Renal cortical epithelial cell (primary cell): ENCODE data around the gene RASGRF2. TPM values are rescaled to one million over a fixed set of nuclear protein-coding genes. Genes with fewer than 3 reads are reported as not detected.
A peak's percentile ranks its signal among the peaks of the same experiment; 100 is the strongest.

Source experiments
- DNase-seq: peaks from one replicate; pipeline ENCODE4 v3.0.0-alpha.2; 2011; ENCODE audit warnings: low read depth
- total RNA-seq: library from RNA; depleted of rRNA; stranded (reverse); fragments of >200 nt; gene quantifications from 2 replicates; pipeline ENCODE4 v1.2.3, GENCODE V29; 2014

Gene RASGRF2
- total RNA-seq, 1 donor from 2014 or later: 34.2 TPM

GRCh38 chr5:81205058-81205457 is 244.9 kb downstream of the RASGRF2 start:
- DNase-seq: no peak

DNA sequence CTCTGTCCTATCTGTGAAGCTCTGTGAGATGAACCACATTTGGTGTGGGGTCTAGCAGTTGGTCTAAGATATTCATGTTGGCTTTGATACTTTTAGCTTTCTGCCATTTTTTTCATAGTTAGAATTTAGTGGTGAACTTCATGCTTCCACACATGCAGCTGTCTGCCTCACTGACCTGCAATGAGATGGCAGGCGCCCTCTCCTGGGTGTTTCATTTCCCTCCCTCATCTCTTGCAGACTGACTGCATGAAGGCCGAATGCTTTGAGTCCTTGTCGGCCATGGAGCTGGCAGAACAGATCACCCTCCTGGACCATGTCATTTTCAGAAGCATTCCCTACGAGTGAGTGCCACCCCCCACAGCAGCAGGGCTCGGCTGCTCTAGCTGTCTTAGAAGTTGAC is 246.8 kb downstream of the RASGRF2 start:
- peak; percentile 8 for DNase-seq

DNA sequence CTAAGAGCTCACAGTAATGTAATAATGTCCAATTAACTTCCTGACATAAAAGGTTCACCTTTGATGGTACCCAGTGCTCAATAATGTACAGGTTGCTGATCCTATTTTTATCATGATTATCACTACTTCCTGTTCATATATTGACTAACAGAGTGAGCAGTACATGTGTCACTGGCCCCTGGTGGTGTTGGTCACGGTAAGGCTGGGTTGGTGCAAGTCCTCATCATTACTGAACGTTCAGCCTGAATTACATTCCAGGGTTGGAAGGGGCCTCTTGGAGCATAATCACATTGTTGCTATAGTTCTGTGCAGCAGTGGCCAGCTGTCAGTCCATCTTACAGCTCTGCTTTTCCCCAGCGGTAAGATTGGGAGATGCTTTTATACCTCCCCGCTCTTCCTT is 248.7 kb downstream of the RASGRF2 start:
- DNase-seq: no peak

DNA sequence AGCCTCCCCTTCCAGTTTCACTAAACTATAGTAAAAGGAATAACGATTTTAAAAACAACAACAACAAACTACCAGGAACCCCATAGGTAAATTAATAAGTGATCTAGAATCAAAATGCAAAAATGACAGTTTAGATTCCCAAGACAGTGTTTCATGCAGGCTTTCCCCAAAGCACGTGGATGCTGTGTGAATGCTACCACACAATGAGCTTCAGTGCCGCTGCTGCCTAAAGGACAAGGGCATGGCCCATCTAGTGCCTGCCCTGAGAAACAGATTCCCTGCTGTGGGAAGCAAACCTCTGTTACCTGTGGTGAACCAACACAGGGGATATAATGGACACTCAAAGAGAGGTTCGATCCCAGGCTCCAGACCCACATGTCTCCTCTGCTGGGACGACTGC is 249.2 kb downstream of the RASGRF2 start:
- DNase-seq: no peak

DNA sequence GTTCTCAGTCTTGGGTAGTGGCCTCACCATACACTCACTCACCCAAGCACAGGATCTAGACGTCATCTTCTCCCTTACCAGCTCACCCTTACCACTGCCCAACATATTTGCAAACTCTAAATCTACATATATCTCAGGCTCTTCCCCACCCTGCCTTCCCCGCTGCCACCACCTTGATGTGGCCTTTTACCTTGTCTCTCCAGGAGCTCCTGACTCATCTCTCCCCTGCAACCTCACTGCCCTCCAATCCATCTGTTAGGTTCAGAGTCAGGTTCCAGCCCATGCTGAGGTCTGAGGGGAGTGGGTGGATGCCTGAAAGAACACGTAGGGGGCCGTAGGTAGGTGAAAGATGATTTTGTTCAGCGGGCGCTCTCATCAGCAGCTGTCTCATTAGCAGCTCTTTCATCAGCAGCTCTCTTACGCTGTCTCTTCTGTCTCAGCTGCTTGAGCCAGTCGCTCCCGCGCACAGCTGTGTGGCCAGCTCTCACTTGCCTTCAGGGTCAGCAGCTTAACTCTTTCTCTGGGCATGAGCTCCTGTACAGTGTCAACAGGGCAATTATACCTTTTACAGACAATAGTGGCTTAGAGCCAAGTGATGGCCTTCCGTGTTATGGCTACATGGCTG is 249.8 kb downstream of the RASGRF2 start:
- no peak for DNase-seq

- peak; percentile 81 for DNase-seq
Observed at GRCh38 chr5:81212211-81212751, 252.1 kb downstream of the RASGRF2 start.

- peak; percentile 25 for DNase-seq
Observed at GRCh38 chr5:81213070-81213469, 252.9 kb downstream of the RASGRF2 start.

- no peak for DNase-seq
Observed at GRCh38 chr5:81214848-81215247, 254.7 kb downstream of the RASGRF2 start.

GRCh38 chr5:81216152-81216551 is 256.0 kb downstream of the RASGRF2 start:
- DNase-seq: no peak

GRCh38 chr5:81219389-81219788 is 259.2 kb downstream of the RASGRF2 start:
- DNase-seq: no peak

DNA sequence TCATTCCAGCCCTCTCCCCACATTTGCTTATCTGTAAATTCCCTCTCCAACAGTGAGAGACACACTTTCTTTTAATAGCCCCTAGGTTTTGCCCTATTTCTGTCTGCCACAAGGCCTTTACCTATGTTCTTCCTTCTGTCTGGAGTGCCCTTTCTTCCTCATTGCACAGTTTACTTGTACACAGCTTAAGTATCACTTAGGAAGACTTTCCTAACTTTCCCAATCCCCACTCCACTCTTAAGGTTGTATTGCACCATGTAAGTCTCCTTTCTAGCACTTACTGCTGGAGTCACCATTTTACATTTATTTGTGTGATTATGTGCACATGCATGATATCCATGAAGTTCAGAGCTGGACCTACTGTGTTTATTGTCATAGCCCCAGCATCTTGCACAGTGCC is 262.1 kb downstream of the RASGRF2 start:
- DNase-seq: no peak

- no peak for DNase-seq
Observed at GRCh38 chr5:81225463-81225862, 265.3 kb downstream of the RASGRF2 start.

GRCh38 chr5:81226286-81226685 is 266.1 kb downstream of the RASGRF2 start:
- no peak for DNase-seq

DNA sequence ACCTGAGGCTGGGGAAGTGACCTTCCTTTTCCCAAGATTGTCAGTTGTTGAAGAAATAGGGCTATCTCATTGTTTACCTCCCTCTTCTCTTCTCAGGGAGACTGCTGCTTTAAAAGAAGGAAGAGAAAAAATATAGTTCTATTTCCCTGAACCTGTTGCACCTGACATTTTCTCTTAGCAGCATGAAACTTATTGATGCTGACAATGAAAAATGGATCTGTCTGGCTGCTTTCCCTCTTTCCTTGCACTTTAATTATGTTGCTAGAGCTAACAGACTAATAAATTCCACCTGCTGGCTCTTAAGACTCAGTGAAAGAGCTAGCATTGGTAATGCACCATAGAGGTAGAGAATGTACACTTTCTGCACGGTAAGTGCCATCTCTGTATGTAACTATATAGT is 266.8 kb downstream of the RASGRF2 start:
- DNase-seq: no peak

DNA sequence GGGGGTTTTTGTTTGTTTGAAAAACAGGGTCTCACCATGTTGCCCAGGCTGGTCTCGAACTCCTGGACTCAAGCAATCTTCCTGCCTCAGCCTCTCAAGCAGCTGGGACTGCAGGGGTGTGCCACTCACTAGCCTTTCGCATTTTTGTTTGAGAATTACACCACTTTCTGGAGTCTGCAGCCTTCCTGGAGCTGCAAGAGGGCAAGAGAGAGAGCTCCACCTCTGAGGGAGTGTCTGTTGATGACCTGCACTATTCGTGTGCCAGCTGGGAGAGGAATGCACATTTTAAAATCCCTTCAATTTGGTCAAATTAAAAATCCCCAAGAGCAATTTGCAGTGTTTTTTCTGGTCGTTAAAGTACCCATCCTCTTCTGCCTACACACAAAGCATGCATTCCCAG is 267.9 kb downstream of the RASGRF2 start:
- no peak for DNase-seq

- DNase-seq: no peak
Observed at GRCh38 chr5:81230416-81230815, 270.3 kb downstream of the RASGRF2 start.

DNA sequence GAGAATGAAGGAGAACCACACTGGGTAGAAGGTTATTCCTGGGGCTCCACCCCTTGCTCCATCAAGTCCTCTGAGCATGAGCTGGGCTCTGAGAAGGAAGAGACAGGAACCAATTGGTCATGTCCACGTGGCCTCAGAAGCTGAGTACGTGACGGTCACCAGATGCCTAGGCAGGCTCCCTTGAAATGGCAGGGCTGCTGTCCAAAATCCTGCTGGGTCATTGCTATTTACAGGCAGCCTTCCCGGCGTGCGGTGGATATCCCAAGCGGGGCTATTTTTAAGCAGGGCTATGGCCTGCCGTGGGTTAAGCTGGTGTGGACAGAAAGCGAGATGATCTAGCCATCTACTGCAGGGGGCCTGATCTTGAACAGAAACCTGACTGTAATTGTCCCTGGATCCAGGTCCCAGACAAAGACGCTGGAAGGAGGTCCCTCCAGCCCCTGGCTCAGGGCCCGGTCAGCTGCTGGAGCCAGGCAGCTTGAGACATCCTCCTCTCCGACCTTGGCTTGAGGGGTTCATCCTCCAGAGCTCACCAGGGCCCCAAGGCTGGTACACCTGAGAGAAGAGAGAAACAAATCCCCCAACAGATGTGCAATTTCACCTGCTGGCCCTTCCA is 272.4 kb downstream of the RASGRF2 start:
- no peak for DNase-seq

DNA sequence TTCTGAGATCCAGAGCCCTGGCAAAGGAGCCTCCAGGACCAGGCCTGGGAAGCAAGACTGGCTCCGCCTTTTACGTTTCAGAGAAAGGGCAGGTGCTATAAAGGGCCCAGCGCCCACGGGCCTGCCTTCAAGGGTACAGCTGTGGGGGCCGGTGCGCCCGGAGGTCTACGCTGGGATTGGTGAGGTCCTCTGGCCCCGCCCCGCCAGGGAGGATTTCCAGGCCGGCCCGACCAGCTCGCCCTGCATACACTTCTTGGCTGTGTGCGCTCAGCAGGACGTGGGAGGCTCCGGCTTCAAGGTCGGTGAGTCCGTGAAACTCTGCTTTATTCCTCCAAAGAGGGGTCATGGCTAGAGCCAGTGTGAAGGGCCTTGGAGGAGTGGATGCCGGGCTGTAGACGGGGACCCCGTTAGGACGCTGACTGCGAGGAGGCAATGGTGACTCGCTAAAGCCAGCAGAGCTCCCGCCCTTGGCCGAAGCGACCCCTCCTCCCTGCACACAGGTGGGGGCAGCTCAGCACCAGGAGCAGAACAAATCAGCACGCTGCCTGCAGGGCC is 273.0 kb downstream of the RASGRF2 start, which contains the start of gene CKMT2:
Gene CKMT2 (plus strand): TSS at position 243 of the 555 bp plus-strand sequence. CDS start 17,811 bp downstream, outside the sequence.
- no peak for DNase-seq

GRCh38 chr5:81234299-81234698 is 274.1 kb downstream of the RASGRF2 start:
- DNase-seq: no peak

DNA sequence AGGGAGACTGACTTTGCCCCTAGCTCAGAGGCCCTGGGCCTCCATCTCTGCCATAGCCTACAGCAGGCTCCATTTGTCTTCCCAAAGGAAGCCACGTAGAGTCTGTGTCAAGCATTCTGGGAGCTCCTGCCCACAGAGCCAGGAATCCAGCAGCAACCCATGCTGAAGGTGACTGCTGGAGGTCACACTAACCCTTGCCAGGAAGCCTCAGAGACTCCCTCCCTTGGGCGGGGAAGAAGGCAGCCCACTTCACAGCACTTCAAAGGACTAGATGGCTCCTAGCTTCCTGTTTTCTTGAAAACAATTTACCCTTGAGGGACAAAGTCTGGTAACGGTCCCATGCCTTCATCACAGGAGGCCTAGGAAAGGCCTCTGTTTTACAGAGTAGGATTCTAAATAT is 274.6 kb downstream of the RASGRF2 start:
- DNase-seq: no peak

DNA sequence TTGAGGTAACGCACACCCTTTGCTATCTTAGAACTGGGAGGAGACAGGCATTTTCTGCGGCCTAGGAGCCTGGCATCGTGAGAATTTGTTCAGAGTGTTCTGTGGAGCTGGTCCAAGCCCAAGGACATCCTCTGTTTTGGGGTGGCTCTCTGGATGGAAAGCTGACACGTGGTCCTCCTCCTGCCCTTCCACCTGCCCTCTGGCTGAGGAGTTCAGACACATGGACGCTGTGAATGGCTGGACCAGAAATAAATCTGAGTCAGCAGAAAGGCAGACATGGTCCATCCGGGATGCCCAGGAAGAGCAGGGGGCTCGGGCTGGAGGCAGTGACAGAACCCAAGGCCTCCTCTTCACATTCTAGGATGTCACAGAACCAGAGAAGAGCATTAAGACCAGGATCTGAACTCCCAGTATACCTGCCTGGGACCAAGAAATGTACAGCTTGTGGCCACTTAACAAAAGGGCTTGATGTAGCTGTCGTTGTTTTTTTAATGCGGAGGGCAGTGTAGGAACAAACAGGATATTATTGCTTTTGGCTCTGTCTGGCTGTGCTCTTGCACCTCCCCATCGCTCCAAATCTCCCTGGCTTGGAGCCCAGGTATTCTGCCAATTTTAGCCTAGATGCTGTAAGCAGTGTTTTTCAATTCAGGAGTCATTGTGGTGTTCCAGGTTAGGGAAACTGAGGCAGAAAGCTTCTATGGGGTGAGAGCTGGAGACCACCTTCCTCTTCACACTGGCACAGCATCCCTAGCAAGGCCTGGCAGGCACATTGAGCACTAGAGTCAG is 275.3 kb downstream of the RASGRF2 start:
- DNase-seq: no peak

- no peak for DNase-seq
Observed at GRCh38 chr5:81238460-81238859, 278.3 kb downstream of the RASGRF2 start.
